ENCODE data around the gene TBX5.
"Not testable (repeated sequence)": the region's sequence is repeated elsewhere in the genome, so short reads cannot be mapped to it uniquely, and the experiment has no call there.

TBX5 gene

GRCh38 chr12:114371250-114371649 lies 34.7 kb downstream of the TBX5 start:
- DNase-seq, result no peak

GRCh38 chr12:114368685-114369452 lies 37.1 kb downstream of the TBX5 start:
- no peak for DNase-seq

GRCh38 chr12:114361992-114362391 lies 44.0 kb downstream of the TBX5 start:
- DNase-seq, result no peak

- DNase-seq, result no peak
Measured at GRCh38 chr12:114361545-114361944, 44.4 kb downstream of the TBX5 start.

GRCh38 chr12:114360485-114360884 lies 45.5 kb downstream of the TBX5 start:
- no peak for DNase-seq

GRCh38 chr12:114355389-114356088 lies 50.4 kb downstream of the TBX5 start:
- peak; percentile 5 for DNase-seq

GRCh38 chr12:114349239-114349638 lies 56.7 kb downstream of the TBX5 start:
- DNase-seq, result not testable (repeated sequence)

GRCh38 chr12:114347861-114348260 lies 58.1 kb downstream of the TBX5 start:
- no peak for DNase-seq

- no peak for DNase-seq
Measured at GRCh38 chr12:114344831-114345230, 61.1 kb downstream of the TBX5 start.

GRCh38 chr12:114344303-114344663 lies 61.7 kb downstream of the TBX5 start:
- DNase-seq, result no peak

GRCh38 chr12:114343585-114344302 lies 62.2 kb downstream of the TBX5 start:
- DNase-seq, result no peak

GRCh38 chr12:114342656-114343055 lies 63.3 kb downstream of the TBX5 start:
- DNase-seq, result no peak

- no peak for DNase-seq
Measured at GRCh38 chr12:114341635-114342034, 64.3 kb downstream of the TBX5 start.

GRCh38 chr12:114340231-114340630 lies 65.7 kb downstream of the TBX5 start:
- DNase-seq, result no peak

- no peak for DNase-seq
Measured at GRCh38 chr12:114339626-114340025, 66.3 kb downstream of the TBX5 start.

- no peak for DNase-seq
Measured at GRCh38 chr12:114335607-114336006, 70.3 kb downstream of the TBX5 start.

GRCh38 chr12:114334395-114334794 lies 71.5 kb downstream of the TBX5 start:
- no peak for DNase-seq

GRCh38 chr12:114328292-114328691 lies 77.7 kb downstream of the TBX5 start:
- DNase-seq, result no peak

- DNase-seq, result no peak
Measured at GRCh38 chr12:114327765-114328164, 78.2 kb downstream of the TBX5 start.

GRCh38 chr12:114321524-114321923 lies 84.4 kb downstream of the TBX5 start:
- DNase-seq, result no peak

- DNase-seq, result no peak
Measured at GRCh38 chr12:114320968-114321367, 85.0 kb downstream of the TBX5 start.

- DNase-seq, result no peak
Measured at GRCh38 chr12:114320101-114320500, 85.8 kb downstream of the TBX5 start.

GRCh38 chr12:114319422-114319821 lies 86.5 kb downstream of the TBX5 start:
- DNase-seq, result no peak

- no peak for DNase-seq
Measured at GRCh38 chr12:114318984-114319383, 87.0 kb downstream of the TBX5 start.
